Gastroesophageal sphincter (tissue), 3 donors: Measurements from ENCODE around the gene NFASC.

Source experiments
- POLR2A ChIP-seq, 2 donors: fragments of 450-650 bp; IDR thresholded peaks; one replicate each; pipeline ENCODE4 v1.6.1; 2017; ENCODE audit warnings: antibody characterized with exemption in 2 of 2, mild to moderate bottlenecking in 2 of 2, moderate library complexity in 1 of 2
- POLR2AphosphoS5 ChIP-seq: sonication (generic); formaldehyde crosslinking; IDR thresholded peaks from one replicate; pipeline ENCODE4 v1.6.1; 2017; ENCODE audit warnings: antibody characterized with exemption
- TF ChIP-seq, protein P1 (sequence below), 4 experiments: fragments of 200-600 bp in 2 of 4; fragments of 450-650 bp in 2 of 4; sonication (generic) in 1 of 4; IDR thresholded peaks; one replicate each; pipeline ENCODE4 v1.5.1; 2017 to 2019; ENCODE audit warnings: antibody characterized with exemption in 4 of 4, mild to moderate bottlenecking in 2 of 4, moderate library complexity in 2 of 4

DNA sequence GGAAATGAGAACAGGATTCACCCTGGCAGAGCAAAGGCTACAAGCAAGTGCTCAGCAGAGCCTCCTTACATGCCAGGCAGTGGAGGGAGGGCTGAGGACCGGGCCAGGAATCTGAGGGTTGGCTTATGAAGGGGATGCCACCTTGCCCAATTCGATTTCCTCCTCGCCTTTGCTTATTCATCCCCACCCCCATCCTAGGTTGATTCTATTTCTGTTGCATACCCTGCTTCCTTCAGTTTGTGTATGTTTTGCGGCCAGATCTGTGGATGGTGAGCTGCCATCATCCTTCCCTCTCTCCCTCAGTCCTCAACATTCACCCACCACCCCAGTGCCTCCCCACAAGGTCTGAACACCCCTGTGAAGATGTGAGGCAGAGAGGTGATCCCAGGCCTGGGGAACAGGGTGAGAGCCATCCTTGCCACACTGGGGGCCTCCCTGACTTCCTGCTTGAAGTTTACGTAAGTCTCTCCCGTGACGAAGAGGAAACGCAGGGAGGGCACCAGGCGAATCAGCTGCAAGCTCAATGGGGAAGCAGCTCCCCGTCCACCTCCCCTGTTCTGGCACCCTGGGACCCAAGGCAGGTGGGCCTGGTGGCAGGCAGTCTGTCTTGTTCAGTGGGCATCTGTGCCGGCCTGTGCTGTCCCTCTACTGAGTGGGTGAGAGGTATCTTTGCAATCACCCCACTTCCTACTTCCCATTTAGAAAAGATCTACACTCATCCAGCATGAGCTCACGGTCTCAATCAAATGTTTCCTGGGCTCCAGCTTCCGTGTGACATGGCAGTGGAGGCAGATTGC lies 121.7 kb downstream of the NFASC start:
- TF ChIP-seq, protein P1, sequence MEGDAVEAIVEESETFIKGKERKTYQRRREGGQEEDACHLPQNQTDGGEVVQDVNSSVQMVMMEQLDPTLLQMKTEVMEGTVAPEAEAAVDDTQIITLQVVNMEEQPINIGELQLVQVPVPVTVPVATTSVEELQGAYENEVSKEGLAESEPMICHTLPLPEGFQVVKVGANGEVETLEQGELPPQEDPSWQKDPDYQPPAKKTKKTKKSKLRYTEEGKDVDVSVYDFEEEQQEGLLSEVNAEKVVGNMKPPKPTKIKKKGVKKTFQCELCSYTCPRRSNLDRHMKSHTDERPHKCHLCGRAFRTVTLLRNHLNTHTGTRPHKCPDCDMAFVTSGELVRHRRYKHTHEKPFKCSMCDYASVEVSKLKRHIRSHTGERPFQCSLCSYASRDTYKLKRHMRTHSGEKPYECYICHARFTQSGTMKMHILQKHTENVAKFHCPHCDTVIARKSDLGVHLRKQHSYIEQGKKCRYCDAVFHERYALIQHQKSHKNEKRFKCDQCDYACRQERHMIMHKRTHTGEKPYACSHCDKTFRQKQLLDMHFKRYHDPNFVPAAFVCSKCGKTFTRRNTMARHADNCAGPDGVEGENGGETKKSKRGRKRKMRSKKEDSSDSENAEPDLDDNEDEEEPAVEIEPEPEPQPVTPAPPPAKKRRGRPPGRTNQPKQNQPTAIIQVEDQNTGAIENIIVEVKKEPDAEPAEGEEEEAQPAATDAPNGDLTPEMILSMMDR (IDR thresholded peaks at IDR 0.05), result no peak
- TF ChIP-seq POLR2AphosphoS5 (no peak), POLR2A (IDR thresholded peaks at IDR 0.05) (no peak)
